Right atrium auricular region (tissue), 2 donors: ENCODE measurements around the gene EEF1A1. TPM values are rescaled to one million over a fixed set of nuclear protein-coding genes. Genes with fewer than 3 reads are reported as not detected.

Experiments
- DNase-seq: peaks from one replicate; pipeline ENCODE4 v3.0.0-alpha.2; 2019; ENCODE audit warnings: low spot score
- H3K27ac ChIP-seq, 2 donors: fragments of 200-600 bp; sonication (generic); 1 replicate in 1 of 2; 2 replicates in 1 of 2; pipeline ENCODE4 v1.5.1; 2016 to 2019
- H3K27me3 ChIP-seq, 2 donors: fragments of 200-600 bp; sonication (generic); one replicate each; pipeline versions ENCODE4 v1.5.1 to v1.6.0; 2017 to 2019
- H3K36me3 ChIP-seq: fragments of 200-600 bp; sonication (generic); one replicate; pipeline ENCODE4 v1.5.1; 2016
- H3K4me1 ChIP-seq, 2 donors: fragments of 200-600 bp; sonication (generic); one replicate each; pipeline versions ENCODE4 v1.5.1 to v1.6.0; 2017 to 2019
- H3K4me3 ChIP-seq, 2 donors: fragments of 200-600 bp; sonication (generic); 1 replicate in 1 of 2; 2 replicates in 1 of 2; pipeline ENCODE4 v1.5.1; 2017 to 2019; ENCODE audit warnings: mild to moderate bottlenecking in 1 of 2, moderate library complexity in 1 of 2
- H3K9me3 ChIP-seq, 2 donors: fragments of 200-600 bp; sonication (generic); one replicate each; pipeline ENCODE4 v1.5.1; 2019
- total RNA-seq, 2 donors: library from RNA; depleted of rRNA; stranded (reverse); fragments of >200 nt; gene quantifications; one replicate each; pipeline ENCODE4 v1.1.0, GENCODE V29; 2016
- TF ChIP-seq, protein P1 (sequence below), 2 donors: fragments of 200-600 bp; sonication (generic); IDR thresholded peaks; one replicate each; pipeline ENCODE4 v1.5.1; 2019; ENCODE audit warnings: antibody characterized with exemption in 2 of 2

Gene EEF1A1
- total RNA-seq, 2 donors from 2014 or later = 4,165 to 5,616 TPM

DNA sequence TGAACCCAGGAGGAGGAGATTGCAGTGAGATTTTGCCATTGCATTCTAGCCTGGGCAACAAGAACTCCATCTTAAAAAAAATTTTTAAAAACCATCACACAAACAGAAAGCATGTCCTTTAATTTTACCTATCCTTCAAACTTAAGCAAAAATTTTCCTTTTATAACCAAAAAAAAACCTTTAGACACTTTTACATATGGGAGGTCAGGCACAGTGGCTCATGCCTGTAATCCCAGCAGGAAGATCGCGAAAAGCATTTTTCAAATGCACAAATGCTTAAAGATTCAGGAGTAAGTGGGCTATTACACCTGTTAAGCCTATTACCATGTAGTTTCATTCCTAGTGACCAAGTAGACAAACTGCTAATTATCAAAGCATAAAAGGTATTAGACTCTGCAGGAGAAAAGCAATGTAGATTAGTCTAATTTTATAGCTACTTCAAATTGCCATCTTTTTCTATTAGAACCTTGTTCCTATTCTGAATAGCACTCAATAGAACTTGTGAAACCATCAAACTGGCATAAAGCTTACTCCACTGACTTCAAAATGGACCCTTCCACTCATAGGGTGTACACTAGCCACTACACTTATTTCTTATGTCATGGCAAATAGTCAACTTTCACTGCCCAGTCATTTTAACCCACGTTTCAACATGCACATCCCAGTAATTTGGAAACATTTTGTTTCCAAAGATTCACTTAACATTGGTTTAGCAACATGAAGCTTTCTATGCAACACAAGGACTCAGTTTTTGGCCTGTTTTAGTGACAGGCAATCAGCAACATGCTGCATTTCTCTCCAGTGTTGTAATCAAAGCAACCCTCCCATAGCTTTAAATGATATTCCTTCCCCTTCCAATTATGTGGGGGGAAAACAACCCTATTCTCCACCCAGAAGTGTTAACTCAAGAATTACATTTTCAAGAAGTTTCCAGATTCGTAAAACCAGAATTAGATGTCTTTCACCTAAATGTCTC lies 4.0 kb downstream of the EEF1A1 start:
- TF ChIP-seq, protein P1, sequence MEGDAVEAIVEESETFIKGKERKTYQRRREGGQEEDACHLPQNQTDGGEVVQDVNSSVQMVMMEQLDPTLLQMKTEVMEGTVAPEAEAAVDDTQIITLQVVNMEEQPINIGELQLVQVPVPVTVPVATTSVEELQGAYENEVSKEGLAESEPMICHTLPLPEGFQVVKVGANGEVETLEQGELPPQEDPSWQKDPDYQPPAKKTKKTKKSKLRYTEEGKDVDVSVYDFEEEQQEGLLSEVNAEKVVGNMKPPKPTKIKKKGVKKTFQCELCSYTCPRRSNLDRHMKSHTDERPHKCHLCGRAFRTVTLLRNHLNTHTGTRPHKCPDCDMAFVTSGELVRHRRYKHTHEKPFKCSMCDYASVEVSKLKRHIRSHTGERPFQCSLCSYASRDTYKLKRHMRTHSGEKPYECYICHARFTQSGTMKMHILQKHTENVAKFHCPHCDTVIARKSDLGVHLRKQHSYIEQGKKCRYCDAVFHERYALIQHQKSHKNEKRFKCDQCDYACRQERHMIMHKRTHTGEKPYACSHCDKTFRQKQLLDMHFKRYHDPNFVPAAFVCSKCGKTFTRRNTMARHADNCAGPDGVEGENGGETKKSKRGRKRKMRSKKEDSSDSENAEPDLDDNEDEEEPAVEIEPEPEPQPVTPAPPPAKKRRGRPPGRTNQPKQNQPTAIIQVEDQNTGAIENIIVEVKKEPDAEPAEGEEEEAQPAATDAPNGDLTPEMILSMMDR (IDR thresholded peaks at IDR 0.05) = no peak
- Histone ChIP-seq H3K4me3 (no peak overlapping the region), H3K9me3 (no peaks in the 10 kb centered on the region), H3K27me3 (no peaks in the 10 kb centered on the region), H3K27ac (peak overlapping the region; percentile 14 to 17), H3K4me1 (peaks cover 0 to 43% of the 10 kb centered on the region in 2 donors), H3K36me3 (peaks cover 65% of the 10 kb centered on the region)
- DNase-seq = no peak

DNA sequence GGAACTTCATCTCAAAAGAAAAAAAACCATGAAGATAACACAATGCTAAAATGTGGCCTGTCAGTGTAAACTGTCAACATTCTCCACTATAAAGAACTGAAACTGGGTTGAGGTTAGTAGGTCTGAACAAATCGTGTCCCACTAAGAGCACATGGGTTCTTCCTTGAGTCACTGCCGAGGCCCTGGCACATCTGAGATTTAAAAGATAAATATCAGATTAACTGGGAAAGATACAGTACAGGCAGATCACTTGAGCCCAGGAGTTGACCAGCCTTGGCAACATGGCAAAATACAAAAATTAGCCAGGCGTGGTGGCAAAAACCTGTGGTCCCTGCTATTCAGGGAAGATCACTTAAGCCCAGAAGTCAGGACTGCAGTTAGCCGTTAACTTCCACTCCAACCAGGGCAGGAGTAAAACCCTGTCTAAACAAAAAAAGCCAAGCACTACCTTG lies 5.6 kb downstream of the EEF1A1 start:
- Histone ChIP-seq H3K27me3 (no peaks in the 10 kb centered on the region), H3K4me1 (peaks cover 0 to 43% of the 10 kb centered on the region in 2 donors), H3K4me3 (no peak overlapping the region), H3K9me3 (no peaks in the 10 kb centered on the region), H3K36me3 (peaks cover 60% of the 10 kb centered on the region), H3K27ac (peak overlapping the region; percentile 14 to 31)
- DNase-seq = no peak
- TF ChIP-seq, protein P1 (IDR thresholded peaks at IDR 0.05) = no peak

DNA sequence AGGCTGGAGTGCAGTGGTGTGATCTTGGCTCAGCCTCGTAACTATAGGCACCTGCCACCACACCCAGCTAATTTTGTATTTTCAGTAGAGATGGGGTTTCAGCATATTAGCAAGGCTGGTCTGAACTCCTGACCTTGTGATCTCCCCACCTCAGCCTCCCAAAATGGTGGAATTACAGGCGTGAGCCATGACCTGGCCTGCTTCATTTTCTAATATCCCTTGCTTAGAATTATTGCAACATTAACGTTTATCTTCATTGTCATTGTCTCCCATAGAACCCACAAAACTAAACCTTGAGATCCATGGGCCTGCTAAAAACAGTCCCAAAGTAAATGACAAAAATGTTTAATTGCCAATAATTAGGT lies 6.1 kb downstream of the EEF1A1 start:
- Histone ChIP-seq H3K4me1 (peaks cover 0 to 42% of the 10 kb centered on the region in 2 donors), H3K27ac (no peak overlapping the region), H3K36me3 (peaks cover 55% of the 10 kb centered on the region), H3K4me3 (no peak overlapping the region), H3K27me3 (no peaks in the 10 kb centered on the region), H3K9me3 (no peaks in the 10 kb centered on the region)
- DNase-seq = no peak
- TF ChIP-seq, protein P1 (IDR thresholded peaks at IDR 0.05) = no peak

DNA sequence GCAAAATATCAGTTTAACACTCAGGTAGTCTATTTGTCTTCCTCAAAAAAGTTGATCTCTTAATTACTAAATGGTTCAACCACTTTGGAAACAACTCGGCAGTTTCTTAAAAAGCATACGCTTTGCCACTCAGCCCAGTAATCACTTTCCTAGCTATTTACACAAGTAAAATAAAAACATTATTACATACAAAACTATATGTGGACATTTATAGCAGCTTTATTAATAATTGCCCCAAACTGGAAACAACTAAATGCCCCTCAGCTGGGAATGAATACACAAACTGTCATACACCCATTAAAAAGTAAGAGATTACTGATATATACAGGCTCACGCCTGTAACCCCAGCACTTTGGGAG lies 7.4 kb downstream of the EEF1A1 start:
- no peak for DNase-seq
- TF ChIP-seq, protein P1 (IDR thresholded peaks at IDR 0.05) = no peak
- H3K27me3 ChIP-seq = no peaks in the 10 kb centered on the region
- no peak overlapping the region for H3K27ac ChIP-seq
- no peak overlapping the region for H3K4me3 ChIP-seq
- H3K36me3 ChIP-seq = peaks cover 42% of the 10 kb centered on the region
- peaks cover 0 to 29% of the 10 kb centered on the region in 2 donors for H3K4me1 ChIP-seq
- H3K9me3 ChIP-seq = no peaks in the 10 kb centered on the region

DNA sequence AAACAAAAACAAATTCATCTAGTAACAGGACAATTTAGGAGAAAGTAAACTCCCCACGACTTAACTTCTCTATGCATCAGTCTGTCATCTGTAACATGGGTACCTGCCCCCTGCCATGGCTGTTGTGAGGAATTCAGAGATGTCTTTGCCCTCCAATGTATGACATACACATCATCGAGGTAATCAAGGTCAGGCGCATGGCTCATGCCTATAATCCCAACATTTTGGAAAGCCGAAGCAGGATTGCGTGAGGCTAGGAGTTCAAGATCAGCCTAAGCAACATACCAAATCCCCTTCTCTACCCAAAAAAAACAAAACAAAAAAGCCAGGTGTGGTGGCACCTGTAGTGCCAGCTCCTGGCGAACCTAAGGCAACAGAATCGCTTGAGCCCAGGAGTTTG lies 9.0 kb downstream of the EEF1A1 start:
- no peaks in the 10 kb centered on the region for H3K27me3 ChIP-seq
- H3K27ac ChIP-seq = no peak overlapping the region
- H3K4me3 ChIP-seq = no peak overlapping the region
- H3K4me1 ChIP-seq = peaks cover 0 to 16% of the 10 kb centered on the region in 2 donors
- peaks cover 28% of the 10 kb centered on the region for H3K36me3 ChIP-seq
- no peak for DNase-seq
- TF ChIP-seq, protein P1 (IDR thresholded peaks at IDR 0.05) = no peak
- no peaks in the 10 kb centered on the region for H3K9me3 ChIP-seq
